ENCODE data around the gene OR6B1.
"Not testable (repeated sequence)": the region's sequence is repeated elsewhere in the genome, so short reads cannot be mapped to it uniquely, and the experiment has no call there.

The OR6B1 gene

GRCh38 chr7:144027070-144027469, 26.9 kb downstream of the OR6B1 start:
- FAIRE-seq: peak; percentile 38
- no peak for DNase-seq (ENCODE audit: insufficient read length)

GRCh38 chr7:144027974-144028373, 27.9 kb downstream of the OR6B1 start:
- DNase-seq (ENCODE audit: insufficient read length): no peak
- no peak for TF ChIP-seq POLR2A (IDR thresholded peaks at IDR 0.05; ENCODE audit: low read depth, low read length)
- no peak for FAIRE-seq

More at GRCh38 chr7:144027070-144027469, 26.9 kb downstream of the OR6B1 start:
- TF ChIP-seq POLR2A (IDR thresholded peaks at IDR 0.05; ENCODE audit: low read depth, low read length): no peak

- no peak for DNase-seq (ENCODE audit: insufficient read length)
- TF ChIP-seq POLR2A (IDR thresholded peaks at IDR 0.05; ENCODE audit: low read depth, low read length): no peak
- TF ChIP-seq POLR2AphosphoS5 (IDR thresholded peaks at IDR 0.05; ENCODE audit: low read depth, low read length): no peak
- no peak for TF ChIP-seq TAF1 (IDR thresholded peaks at IDR 0.05; ENCODE audit: borderline replicate concordance, low read depth, low read length)
- no peak for FAIRE-seq
Measured at GRCh38 chr7:144028547-144028946, 28.4 kb downstream of the OR6B1 start.

GRCh38 chr7:144032516-144032915, 32.4 kb downstream of the OR6B1 start:
- FAIRE-seq (no peak), DNase-seq (ENCODE audit: insufficient read length) (no peak)

GRCh38 chr7:144032985-144033709, 33.0 kb downstream of the OR6B1 start:
- FAIRE-seq (no peak), DNase-seq (ENCODE audit: insufficient read length) (no peak)
- TF ChIP-seq POLR2AphosphoS5 (IDR thresholded peaks at IDR 0.05; ENCODE audit: low read depth, low read length) (no peak), TAF1 (IDR thresholded peaks at IDR 0.05; ENCODE audit: borderline replicate concordance, low read depth, low read length) (no peak), POLR2A (IDR thresholded peaks at IDR 0.05; ENCODE audit: low read depth, low read length) (no peak)

More at GRCh38 chr7:144032516-144032915, 32.4 kb downstream of the OR6B1 start:
- no peak for TF ChIP-seq POLR2AphosphoS5 (IDR thresholded peaks at IDR 0.05; ENCODE audit: low read depth, low read length)
- TF ChIP-seq TAF1 (IDR thresholded peaks at IDR 0.05; ENCODE audit: borderline replicate concordance, low read depth, low read length): no peak
- no peak for TF ChIP-seq POLR2A (IDR thresholded peaks at IDR 0.05; ENCODE audit: low read depth, low read length)

GRCh38 chr7:144035385-144035784, 35.3 kb downstream of the OR6B1 start:
- DNase-seq (ENCODE audit: insufficient read length) (no peak), FAIRE-seq (no peak)
- no peak for TF ChIP-seq POLR2A (IDR thresholded peaks at IDR 0.05; ENCODE audit: low read depth, low read length)
- no peak for TF ChIP-seq POLR2AphosphoS5 (IDR thresholded peaks at IDR 0.05; ENCODE audit: low read depth, low read length)
- TF ChIP-seq TAF1 (IDR thresholded peaks at IDR 0.05; ENCODE audit: borderline replicate concordance, low read depth, low read length): no peak

GRCh38 chr7:144036302-144036885, 36.3 kb downstream of the OR6B1 start:
- DNase-seq (ENCODE audit: insufficient read length) (no peak), FAIRE-seq (no peak)
- TF ChIP-seq POLR2A (IDR thresholded peaks at IDR 0.05; ENCODE audit: low read depth, low read length) (no peak), TAF1 (IDR thresholded peaks at IDR 0.05; ENCODE audit: borderline replicate concordance, low read depth, low read length) (no peak), POLR2AphosphoS5 (IDR thresholded peaks at IDR 0.05; ENCODE audit: low read depth, low read length) (no peak)

- no peak for TF ChIP-seq TAF1 (IDR thresholded peaks at IDR 0.05; ENCODE audit: borderline replicate concordance, low read depth, low read length)
- no peak for TF ChIP-seq POLR2A (IDR thresholded peaks at IDR 0.05; ENCODE audit: low read depth, low read length)
- no peak for TF ChIP-seq POLR2AphosphoS5 (IDR thresholded peaks at IDR 0.05; ENCODE audit: low read depth, low read length)
- no peak for DNase-seq (ENCODE audit: insufficient read length)
- FAIRE-seq: no peak
Measured at GRCh38 chr7:144037414-144038035, 37.4 kb downstream of the OR6B1 start.

- no peak for FAIRE-seq
- no peak for DNase-seq (ENCODE audit: insufficient read length)
- TF ChIP-seq TAF1 (IDR thresholded peaks at IDR 0.05; ENCODE audit: borderline replicate concordance, low read depth, low read length): no peak
- no peak for TF ChIP-seq POLR2AphosphoS5 (IDR thresholded peaks at IDR 0.05; ENCODE audit: low read depth, low read length)
- no peak for TF ChIP-seq POLR2A (IDR thresholded peaks at IDR 0.05; ENCODE audit: low read depth, low read length)
Measured at GRCh38 chr7:144038887-144039286, 38.8 kb downstream of the OR6B1 start.

GRCh38 chr7:144048648-144049047, 48.5 kb downstream of the OR6B1 start, which contains the start of gene OR2A5:
OR2A5 (plus strand) TSS chr7:144048948; CDS start chr7:144050402, 1,454 bp downstream.
- TF ChIP-seq POLR2A (IDR thresholded peaks at IDR 0.05; ENCODE audit: low read depth, low read length) (no peak), POLR2AphosphoS5 (IDR thresholded peaks at IDR 0.05; ENCODE audit: low read depth, low read length) (no peak), TAF1 (IDR thresholded peaks at IDR 0.05; ENCODE audit: borderline replicate concordance, low read depth, low read length) (no peak)

GRCh38 chr7:144049491-144049890, 49.4 kb downstream of the OR6B1 start:
- DNase-seq (ENCODE audit: insufficient read length) (no peak), FAIRE-seq (no peak)
- TF ChIP-seq TAF1 (IDR thresholded peaks at IDR 0.05; ENCODE audit: borderline replicate concordance, low read depth, low read length) (no peak), POLR2A (IDR thresholded peaks at IDR 0.05; ENCODE audit: low read depth, low read length) (no peak), POLR2AphosphoS5 (IDR thresholded peaks at IDR 0.05; ENCODE audit: low read depth, low read length) (no peak)

More at GRCh38 chr7:144048648-144049047, 48.5 kb downstream of the OR6B1 start, which contains the start of gene OR2A5:
- DNase-seq (ENCODE audit: insufficient read length): no peak
- FAIRE-seq: no peak

GRCh38 chr7:144050093-144050492, 50.0 kb downstream of the OR6B1 start:
- TF ChIP-seq TAF1 (IDR thresholded peaks at IDR 0.05; ENCODE audit: borderline replicate concordance, low read depth, low read length) (no peak), POLR2AphosphoS5 (IDR thresholded peaks at IDR 0.05; ENCODE audit: low read depth, low read length) (no peak), POLR2A (IDR thresholded peaks at IDR 0.05; ENCODE audit: low read depth, low read length) (no peak)
- no peak for DNase-seq (ENCODE audit: insufficient read length)
- FAIRE-seq: no peak

- not testable (repeated sequence) for DNase-seq (ENCODE audit: insufficient read length); FAIRE-seq
Measured at GRCh38 chr7:144050884-144051283, 50.8 kb downstream of the OR6B1 start.

Data from GM12892 (cell line).